Brain microvascular endothelial cell (primary cell): ENCODE results near the gene FRMPD4.

ENCODE experiments used
- DNase-seq: peaks from one replicate; pipeline ENCODE4 v3.0.0-alpha.2; 2020
- H3K27ac ChIP-seq: fragments of 250-450 bp; sonication (Bioruptor Pico); 2 replicates; pipeline ENCODE4 v1.5.1; 2020; ENCODE audit warnings: mild to moderate bottlenecking, moderate library complexity
- H3K27me3 ChIP-seq: fragments of 250-450 bp; sonication (Bioruptor Pico); replicated peaks from 2 replicates; pipeline ENCODE4 v1.5.1; 2020; ENCODE audit warnings: mild to moderate bottlenecking
- H3K36me3 ChIP-seq: fragments of 250-450 bp; sonication (Bioruptor Pico); replicated peaks from 2 replicates; pipeline ENCODE4 v1.5.1; 2020; ENCODE audit warnings: mild to moderate bottlenecking
- H3K4me3 ChIP-seq: 2 replicates; pipeline ENCODE4 v1.5.1; 2011; ENCODE audit warnings: low read depth, mild to moderate bottlenecking, control low read depth, low read length, moderate library complexity
- in situ Hi-C: cut with HindIII; loops from 2 replicates; pipeline ENCODE4 v1.10.0; 2017; ENCODE audit warnings: low sequenced_read_pairs, low pct_ligation_motif_present
- TF ChIP-seq, protein P1 (sequence below): IDR thresholded peaks from 2 replicates; pipeline ENCODE4 v1.5.1; 2011; ENCODE audit warnings: low read depth, mild to moderate bottlenecking, moderate library complexity, low read length, control low read depth, inconsistent platforms; ENCODE audit errors: missing control alignments

FRMPD4 gene

DNA sequence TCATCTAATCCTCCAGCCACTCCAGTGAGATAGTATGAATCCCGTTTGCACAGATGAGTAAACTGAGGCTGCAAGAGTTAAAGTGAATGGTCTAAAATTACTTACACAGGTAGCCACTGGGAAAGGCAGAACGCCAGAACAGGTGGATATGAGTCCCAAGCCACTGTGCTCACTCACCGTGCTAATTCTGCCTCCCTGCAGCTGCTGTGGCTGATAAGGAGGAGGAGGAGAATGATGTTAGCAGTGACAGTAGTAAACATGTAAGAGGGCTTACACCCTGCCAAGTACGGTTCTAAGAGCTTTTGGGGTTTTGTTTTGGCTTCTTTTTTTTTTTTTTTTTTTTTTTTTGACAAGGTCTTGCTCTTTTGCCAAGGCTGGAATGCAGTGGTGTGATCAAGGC is 562.5 kb downstream of the FRMPD4 start:
- TF ChIP-seq, protein P1, sequence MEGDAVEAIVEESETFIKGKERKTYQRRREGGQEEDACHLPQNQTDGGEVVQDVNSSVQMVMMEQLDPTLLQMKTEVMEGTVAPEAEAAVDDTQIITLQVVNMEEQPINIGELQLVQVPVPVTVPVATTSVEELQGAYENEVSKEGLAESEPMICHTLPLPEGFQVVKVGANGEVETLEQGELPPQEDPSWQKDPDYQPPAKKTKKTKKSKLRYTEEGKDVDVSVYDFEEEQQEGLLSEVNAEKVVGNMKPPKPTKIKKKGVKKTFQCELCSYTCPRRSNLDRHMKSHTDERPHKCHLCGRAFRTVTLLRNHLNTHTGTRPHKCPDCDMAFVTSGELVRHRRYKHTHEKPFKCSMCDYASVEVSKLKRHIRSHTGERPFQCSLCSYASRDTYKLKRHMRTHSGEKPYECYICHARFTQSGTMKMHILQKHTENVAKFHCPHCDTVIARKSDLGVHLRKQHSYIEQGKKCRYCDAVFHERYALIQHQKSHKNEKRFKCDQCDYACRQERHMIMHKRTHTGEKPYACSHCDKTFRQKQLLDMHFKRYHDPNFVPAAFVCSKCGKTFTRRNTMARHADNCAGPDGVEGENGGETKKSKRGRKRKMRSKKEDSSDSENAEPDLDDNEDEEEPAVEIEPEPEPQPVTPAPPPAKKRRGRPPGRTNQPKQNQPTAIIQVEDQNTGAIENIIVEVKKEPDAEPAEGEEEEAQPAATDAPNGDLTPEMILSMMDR: no peak
- no peak for DNase-seq
- in situ Hi-C loops: no loop called here
- Histone ChIP-seq H3K36me3 (no peaks in the 10 kb centered on the region), H3K27me3 (no peaks in the 10 kb centered on the region), H3K27ac (no peak overlapping the region), H3K4me3 (no peak overlapping the region)

DNA sequence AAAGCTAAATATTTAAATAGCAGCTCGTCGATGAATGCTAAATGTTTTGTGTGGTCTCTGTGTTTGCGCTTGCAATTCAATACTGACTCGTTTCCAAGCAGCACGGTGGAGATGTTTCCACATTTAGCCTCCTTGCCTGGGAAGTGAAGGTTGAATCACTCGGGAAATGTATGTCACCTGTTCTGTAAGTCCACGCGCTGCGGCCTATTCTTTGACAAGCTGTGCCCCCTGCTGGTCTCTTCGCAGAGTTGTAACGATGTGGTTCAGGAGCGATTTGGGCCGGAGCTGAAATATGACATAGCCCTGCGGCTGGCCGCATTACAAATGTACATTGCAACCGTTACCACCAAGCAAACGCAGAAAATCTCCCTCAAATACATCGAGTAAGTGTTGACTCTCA is 563.4 kb downstream of the FRMPD4 start:
- Histone ChIP-seq H3K27ac (no peak overlapping the region), H3K27me3 (no peaks in the 10 kb centered on the region), H3K4me3 (no peak overlapping the region), H3K36me3 (no peaks in the 10 kb centered on the region)
- in situ Hi-C loops: no loop called here
- DNase-seq: peak; percentile 20
- TF ChIP-seq, protein P1: peak; percentile 70

DNA sequence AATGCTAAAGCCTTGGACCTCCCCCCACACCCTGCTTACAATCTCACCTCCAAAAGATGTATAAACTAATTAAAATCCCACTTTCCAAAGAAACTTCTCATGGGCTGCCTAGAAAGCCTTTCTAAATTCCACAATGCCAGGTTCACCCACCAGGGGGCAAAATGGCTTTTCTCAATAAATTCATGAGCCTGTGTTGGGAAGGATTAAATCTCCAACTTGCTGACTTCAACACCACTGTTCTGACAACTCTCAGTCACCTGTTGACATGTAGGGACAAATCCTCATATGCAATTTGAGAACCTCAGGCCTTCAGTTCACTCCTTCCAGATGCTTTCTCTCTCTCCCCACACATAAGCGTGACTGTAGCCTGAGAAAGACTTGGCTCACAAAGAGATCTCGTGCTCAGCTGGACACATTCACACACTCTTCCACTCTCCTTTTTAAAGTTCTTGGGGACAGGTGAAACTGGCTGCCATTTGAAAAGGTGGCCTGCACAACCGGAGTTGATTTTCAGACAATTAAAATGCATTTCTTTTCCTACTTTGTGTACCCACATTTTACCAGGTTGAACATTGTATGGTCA is 564.3 kb downstream of the FRMPD4 start:
- H3K27me3 ChIP-seq: no peaks in the 10 kb centered on the region
- in situ Hi-C loops: no loop called here
- TF ChIP-seq, protein P1: peak; percentile 57

DNA sequence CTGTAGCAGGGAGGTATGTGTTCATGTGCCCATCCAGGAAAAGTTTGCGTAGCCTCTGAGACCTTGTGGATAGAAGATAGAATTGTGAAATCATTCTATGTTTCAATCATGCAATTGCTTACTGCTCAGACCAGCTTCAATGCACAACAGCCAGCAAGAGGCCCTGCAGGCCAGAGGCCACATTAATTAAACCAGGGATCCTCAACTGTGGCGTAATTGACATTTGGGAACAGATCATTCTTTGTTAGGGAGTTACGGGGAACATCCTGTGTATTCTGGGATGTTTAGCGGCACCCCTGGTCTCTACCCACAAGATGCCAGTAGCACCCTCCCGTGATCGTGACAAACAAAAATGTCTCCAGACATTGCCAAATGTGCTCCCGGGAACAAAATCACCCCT is 566.4 kb downstream of the FRMPD4 start:
- Histone ChIP-seq H3K27ac (no peak overlapping the region), H3K36me3 (no peaks in the 10 kb centered on the region), H3K4me3 (no peak overlapping the region), H3K27me3 (no peaks in the 10 kb centered on the region)
- TF ChIP-seq, protein P1: no peak
- DNase-seq: no peak
- in situ Hi-C loops: no loop called here

More for the DNA sequence above, 564.3 kb downstream of the FRMPD4 start:
- no peak overlapping the region for H3K4me3 ChIP-seq
- DNase-seq: no peak
- H3K27ac ChIP-seq: no peak overlapping the region
- H3K36me3 ChIP-seq: no peaks in the 10 kb centered on the region

DNA sequence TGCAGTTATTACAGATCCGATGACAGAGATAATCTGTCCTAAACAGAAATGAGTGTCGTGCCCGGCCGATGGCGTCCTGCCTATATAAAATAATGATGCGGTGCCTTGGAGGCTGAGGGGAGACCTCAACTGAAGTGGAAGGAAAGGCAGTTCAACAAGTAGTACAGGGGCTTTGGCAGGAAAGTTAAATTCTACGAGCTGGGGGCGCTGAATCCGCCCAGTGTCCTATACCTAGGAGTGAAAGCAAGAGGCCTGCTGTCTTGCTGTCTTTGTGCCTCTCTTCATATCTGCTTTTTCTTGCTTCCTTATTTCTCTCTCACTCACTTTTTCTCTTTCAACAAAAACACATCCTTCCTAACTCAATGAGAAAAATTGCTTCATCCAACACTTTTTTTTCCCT is 570.8 kb downstream of the FRMPD4 start:
- TF ChIP-seq, protein P1: peak; percentile 28
- Histone ChIP-seq H3K27ac (no peak overlapping the region), H3K4me3 (no peak overlapping the region), H3K36me3 (no peaks in the 10 kb centered on the region), H3K27me3 (no peaks in the 10 kb centered on the region)
- DNase-seq: no peak
- in situ Hi-C loops: no loop called here

DNA sequence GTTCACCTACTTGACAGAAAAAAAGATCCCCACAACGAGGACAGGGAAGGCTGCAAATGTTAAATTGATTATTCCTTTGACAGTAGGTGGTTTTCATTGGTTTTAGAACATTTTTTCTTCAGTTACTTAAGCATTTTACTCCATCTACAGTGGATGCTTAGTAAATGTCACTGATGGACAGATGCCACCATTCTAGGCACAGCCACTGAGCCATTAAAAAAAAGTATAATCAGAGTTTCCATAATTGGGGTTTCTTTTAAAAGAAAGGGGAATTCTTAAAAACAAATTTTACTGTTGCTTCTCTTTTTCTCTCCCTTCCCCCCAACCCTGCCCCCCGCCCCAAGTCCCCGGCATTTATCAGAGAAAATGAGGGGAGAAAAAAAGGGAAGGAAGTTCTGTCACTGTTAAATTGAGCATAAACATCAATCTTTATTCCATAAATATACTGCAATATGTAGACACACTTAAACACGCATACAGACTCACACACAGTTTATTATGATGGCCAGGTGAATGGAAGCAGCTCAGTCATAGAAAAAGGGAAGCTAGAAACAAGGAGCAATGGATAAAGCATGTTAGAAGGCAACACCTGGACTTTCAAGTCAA is 573.3 kb downstream of the FRMPD4 start:
- Histone ChIP-seq H3K36me3 (no peaks in the 10 kb centered on the region), H3K27me3 (no peaks in the 10 kb centered on the region), H3K27ac (no peak overlapping the region), H3K4me3 (no peak overlapping the region)
- TF ChIP-seq, protein P1: no peak
- no peak for DNase-seq
- in situ Hi-C loops: no loop called here
